ENCODE measurements around the gene CDK5R1.
"Not testable (repeated sequence)": the region's sequence is repeated elsewhere in the genome, so short reads cannot be mapped to it uniquely, and the experiment has no call there.

The CDK5R1 gene

DNA sequence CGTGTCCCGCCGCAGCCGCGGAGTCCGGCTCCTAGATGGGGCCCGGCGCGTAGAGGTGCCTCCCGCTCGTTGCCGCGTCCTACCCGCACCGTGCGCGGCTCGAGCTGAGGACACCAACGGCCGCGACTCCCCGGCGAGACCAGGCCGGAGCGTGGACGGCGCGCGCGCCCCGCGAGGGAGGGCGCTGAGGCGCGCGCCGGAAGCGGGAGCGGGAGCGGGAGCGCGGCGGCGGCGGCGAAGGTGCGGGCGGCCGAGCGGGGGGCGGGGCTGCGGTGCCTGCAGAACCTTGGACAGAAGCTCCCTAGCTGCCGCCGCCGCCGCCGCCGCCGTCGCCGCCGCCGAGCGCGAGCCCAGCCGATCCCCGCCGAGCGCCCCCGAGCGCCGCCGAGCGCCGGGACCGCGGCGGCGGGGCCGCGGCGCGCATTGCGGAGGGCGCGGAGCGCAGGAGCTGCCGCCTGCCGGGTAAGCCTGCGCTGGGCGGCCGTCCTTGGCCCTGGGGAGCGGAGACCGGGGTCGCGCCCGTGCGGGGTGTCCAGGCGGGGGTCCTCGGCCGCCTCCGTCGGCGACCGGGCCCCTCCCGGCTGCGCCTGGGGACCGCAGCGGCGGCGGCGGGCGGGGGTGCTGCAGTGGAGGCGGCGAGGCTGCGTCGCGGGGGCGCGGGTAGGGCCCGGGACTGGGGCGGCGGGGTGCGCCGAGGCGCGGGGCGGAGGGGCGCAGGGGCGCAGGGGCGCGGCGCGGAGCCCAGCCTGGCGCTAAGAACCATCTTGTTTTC is at the start of gene CDK5R1:
CDK5R1 (plus strand) TSS at position 293 of the 772 bp plus-strand sequence. CDS start 628 bp downstream, outside the sequence.
- DNase-seq: peak in 34 of 56 donors; percentile 57 to 87 (median 75)

DNA sequence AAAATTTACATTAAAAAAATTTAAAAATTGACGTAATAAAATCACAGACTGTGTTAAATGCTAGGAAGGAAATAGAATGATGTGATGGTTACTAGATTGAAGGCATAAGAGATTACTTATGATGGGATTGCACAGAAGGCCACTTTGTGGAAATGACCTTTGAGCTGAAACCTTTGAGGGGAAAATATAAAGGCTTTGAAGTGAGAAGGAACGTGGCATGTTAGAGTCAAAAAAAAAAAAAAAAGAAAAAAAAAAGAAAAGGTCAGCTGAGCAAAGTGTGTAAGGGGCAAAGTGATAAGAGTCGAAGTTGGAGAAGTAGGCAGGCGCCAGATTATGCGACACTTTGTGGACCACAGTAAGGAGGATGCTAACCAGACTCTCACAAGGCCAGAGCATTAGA is 46.1 kb upstream of the CDK5R1 start:
- no peak for DNase-seq

DNA sequence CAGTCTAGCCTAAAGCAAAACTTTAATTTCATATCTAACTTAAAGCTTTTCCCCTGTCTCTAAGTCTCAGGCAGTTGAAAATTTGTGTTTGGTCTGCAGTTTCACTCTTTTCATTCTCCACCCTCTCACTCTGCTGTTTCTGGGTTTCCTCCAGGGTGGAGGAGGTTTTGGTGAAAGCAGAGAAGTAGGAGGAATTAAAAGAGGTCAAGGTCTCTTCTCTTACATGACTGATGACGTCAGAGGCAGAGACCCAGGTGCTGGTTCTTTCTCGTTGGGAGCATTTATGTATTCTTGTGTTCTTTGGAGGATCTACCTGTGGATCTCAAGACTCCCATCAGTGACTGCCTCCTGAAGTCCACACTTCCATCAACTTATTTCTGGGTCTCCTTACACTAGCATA is 44.9 kb upstream of the CDK5R1 start:
- no peak for DNase-seq

DNA sequence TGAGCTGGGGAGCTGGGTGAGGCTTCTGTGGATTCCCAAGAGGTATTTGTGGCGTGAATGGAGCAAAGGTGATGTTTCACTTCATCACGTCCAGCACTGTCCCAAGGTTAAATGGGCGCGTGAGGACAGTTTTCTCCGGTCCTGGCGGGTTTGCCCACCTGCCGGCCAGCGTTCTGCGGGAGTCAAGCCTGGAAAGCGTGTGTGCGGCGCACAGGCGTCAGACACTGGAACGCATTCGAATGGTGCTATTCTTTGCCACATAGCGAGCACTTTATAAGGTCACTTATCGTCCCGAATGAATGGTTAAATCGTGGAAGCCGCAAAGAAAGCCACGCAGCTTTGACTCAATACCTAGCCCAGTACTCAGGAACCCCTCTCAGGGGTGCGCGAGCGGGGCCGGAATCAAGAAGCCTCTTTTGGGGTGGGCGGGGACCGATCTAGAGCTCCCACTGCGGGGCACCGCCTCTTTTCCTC is 42.9 kb upstream of the CDK5R1 start:
- no peak for DNase-seq

DNA sequence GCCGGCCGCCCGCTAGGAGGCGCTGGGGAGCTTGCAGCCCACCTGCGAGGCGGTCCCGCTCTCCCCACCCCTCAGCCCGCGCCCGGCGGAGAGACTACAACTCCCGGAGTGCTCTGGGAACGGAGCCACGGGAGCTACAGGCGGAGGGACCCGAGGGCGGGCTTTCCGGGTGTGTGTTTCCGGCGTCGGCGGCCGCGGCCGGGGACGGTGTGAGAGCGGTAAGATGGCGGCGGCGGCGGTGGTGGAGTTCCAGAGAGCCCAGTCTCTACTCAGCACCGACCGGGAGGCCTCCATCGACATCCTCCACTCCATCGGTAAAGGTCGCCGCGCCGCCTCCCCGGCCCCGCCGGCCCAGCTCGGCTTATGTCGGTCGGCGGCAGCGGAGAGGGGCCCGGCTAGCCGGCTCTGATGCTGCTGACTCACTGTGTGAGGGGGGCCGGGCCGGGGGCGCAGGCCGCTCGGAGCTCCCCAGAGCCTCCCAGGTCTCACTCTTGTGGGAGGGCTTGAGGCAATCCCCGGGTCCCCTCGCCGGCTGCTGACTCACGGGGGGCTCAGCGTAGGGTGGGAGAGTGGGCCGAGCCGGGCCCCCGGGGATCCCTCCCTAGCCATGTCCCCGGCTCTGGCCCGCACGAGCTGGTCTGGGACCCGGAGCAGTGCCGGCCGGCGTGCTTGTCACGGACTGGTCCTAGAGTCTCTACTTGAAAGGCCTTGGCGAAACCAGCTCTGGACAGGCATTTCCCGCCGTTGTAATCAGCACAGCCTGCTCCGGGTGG is 42.3 kb upstream of the CDK5R1 start, which contains the start of gene PSMD11:
PSMD11 (plus strand) TSS at position 210 of the 773 bp plus-strand sequence; CDS start at position 224, 14 bp downstream.
- peak; percentile 69 to 97 (median 92) for DNase-seq

DNA sequence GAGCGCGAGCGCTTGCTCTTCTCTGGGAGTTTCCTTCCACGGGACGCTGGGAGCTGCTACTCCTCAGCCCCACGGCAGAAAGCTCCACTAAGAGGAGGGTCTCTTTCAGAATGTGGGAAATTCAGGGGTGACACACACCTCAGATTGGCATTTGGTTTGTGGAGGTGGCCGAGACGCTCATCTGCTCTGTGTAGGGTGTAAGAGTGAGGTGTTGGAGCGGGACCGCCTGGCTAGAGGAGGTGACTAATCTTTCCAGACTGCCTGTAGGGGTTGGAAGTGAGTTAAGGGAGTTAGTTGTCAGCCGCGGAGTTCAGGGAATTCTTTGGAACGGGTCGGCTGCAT is 41.7 kb upstream of the CDK5R1 start:
- DNase-seq: peak in 18 of 56 donors; percentile 6 to 62 (median 35)

DNA sequence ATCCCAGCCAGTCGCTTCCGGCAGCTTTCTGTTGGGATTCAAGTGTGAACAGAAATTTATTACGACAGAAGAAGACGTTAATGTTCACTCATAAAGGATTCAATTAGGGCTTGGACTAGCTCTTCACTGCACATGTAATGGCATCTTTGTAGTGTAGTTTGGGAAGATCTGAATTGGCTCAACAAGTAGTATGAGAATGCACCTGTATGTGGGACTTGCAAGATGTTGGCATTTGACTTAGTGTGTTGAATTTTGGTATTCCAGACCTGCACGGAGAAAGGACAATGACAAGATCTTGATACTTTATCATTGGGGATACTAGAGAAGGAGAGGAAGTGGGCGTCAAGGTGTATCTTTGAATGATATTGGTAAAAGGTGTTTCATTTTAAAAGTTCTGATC is 41.3 kb upstream of the CDK5R1 start:
- no peak for DNase-seq

DNA sequence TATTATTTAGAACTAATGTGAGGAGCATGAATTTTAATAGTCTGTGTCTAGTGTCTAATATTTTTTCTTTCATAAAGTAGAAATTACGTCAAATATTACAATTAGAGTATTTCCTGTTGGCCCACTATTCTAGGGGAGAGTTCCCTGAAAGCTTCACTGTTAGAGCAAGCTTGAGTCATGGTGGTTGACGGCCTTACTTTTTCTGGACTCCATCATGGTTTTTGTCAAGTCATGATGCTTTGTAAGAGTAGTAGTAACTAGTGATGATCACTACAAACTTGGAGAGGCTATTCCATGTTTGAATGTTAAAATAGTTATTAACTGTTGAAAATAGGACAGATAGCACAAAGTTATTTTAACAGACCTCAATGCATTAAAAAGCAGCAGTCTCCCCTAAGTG is 40.8 kb upstream of the CDK5R1 start:
- DNase-seq: no peak

DNA sequence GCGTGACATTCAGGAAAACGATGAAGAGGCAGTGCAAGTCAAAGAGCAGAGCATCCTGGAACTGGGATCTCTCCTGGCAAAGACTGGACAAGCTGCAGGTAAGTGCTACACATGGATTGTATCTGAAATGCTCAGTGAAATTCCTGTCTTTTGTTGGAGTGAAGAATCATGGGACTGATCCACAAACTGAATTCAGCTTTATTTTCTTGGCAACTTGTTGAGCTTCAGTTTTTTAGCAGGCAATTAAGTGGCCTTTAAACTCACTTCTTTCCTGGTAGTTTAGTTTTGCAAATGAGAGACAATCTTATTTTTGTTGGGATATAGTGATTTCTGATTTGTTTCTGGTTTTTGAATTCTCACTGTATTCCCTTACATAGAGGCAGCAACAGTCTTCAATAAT is 39.8 kb upstream of the CDK5R1 start:
- no peak for DNase-seq

DNA sequence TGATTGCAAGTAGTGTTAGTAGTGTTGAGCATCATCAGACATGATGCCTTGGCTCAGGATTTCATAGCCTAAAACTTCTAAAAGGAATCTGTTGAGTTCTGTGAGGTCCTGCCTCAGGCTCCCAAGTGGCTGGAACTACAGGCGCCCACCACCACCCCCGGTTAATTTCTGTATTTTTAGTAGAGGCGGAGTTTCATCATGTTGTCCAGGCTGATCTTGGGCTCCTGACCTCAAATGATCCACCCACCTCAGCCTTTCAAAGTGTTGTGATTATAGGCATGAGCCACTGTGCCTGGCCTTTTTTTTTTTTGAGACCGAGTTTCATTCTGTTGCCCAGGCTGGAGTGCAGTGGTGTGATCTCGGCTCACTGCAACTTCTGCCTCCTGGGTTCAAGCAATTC is 36.8 kb upstream of the CDK5R1 start:
- DNase-seq: no peak

DNA sequence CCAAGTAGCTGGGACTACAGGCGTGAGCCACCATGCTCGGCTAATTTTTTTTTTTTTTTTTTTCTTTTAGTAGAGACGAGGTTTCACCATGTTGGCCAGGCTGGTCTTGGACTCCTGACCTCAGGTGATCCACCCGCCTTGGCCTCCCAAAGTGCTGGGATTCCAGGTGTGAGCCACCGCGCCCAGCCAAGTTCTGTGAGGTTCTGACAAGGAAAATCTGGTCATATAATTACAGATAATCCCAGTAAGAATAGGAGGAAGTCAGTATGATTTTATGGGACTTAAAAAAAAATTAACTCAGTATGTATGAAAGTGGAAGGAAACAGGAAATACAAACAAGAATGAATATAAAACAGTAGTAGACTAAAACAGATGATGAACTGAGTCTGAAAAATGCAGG is 36.4 kb upstream of the CDK5R1 start:
- not testable (repeated sequence) for DNase-seq

DNA sequence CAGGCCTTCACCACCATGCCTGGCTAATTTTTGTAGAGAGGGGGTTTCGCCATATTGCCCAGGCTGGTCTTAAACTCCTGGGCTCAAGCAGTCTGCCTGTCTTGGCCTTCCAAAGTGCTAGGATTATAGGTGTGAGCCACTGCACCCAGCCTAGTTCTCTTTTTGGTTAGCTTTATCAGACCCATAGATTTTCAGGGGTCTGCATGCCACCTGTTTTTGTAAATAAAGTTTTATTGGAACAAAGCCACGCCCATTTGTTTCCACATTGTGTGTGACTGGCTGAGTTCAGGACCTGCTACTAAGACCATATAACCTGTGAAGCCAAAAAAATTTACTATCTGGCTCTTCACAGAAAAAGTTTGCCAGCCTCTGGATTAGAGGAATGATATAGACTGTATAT is 34.9 kb upstream of the CDK5R1 start:
- no peak for DNase-seq

DNA sequence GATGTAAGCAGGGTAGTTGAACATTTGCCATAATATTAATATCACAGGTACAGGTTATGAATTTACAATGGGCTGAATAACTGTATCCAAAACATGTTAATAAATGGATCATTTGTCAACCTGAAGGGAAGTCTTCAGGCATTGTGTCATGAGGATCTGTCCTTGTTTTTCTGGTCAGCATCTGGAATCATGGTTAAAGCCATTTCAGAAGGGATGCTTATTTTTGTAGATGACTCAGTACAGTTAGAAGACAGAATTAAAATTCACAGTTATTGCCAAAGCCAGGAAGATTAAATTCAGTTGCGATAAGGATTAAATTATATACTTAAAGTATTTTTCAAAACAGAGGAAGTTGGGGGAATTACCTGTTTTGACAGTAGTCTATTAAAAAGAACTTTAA is 34.5 kb upstream of the CDK5R1 start:
- no peak for DNase-seq

DNA sequence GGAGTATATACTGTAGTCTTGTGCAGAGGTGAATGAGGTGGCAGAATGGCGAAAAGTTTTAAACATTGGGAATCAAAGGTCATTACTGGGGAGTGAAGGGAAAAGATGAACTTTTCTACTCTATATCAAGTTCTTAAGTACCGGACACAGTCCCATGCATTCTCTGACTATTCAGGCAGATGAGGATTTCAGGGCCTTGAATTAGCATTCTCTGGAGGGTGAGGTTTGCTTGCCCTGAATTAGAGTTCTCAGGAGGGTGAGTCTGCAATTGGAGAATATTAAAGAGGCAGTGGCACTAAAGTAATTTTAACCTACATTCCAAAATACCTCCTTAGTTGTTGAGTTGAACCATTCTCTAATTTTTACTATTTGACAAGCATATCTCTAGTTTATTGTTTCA is 33.4 kb upstream of the CDK5R1 start:
- no peak for DNase-seq

DNA sequence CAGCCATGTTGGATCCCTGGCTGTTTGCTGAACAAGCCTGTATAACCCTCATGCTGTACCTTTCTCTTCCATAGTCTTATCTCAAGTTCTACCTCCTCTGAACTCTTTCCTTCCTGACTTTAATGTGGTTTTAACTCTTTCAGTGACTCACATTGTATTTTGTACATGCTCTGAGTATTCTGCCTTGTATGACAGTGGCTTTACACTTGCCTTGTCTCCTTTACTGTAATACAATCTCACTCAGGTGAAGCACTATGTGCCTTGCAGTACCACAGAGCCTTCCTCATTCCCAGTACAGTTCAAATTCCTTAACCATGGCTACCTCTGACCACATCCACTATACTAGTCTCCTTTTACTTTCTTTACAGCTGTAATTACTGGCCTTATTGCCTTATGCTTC is 28.4 kb upstream of the CDK5R1 start:
- no peak for DNase-seq

DNA sequence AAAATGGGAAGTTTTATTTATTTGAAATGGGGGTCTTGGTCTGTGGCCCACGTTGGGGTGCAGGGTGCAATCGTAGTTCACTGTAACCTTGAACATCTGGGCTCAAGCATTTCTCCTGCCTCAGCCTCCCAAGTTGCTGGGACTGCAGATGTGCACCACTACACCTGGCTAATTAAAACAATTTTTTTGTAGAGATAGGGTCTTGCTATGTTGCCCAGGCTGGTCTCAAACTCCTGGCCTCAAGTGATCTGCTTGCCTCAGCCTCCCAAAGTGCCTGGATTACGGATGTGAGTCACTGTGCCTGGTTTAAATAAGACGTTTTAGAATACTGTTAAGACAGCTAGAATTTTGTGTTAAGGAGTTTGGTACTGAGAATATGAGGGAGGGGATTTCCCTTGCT is 26.7 kb upstream of the CDK5R1 start:
- DNase-seq: no peak

DNA sequence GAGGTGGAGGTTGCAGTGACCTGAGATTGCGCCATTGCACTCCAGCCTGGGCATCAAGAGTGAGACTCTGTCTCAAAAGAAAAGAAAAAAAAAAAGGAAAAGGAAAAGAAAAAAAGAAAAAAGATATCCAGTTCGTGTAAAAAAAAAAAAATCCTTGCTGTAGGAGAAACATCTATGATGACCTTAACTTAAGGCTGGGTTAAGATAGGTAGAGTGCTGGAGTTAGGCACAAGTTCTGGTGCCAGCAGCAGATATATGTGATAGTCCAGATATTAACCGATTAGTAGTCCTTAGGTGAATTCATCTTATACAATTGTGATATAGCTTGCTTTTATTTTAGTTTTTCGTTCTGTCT is 25.3 kb upstream of the CDK5R1 start:
- DNase-seq: no peak

DNA sequence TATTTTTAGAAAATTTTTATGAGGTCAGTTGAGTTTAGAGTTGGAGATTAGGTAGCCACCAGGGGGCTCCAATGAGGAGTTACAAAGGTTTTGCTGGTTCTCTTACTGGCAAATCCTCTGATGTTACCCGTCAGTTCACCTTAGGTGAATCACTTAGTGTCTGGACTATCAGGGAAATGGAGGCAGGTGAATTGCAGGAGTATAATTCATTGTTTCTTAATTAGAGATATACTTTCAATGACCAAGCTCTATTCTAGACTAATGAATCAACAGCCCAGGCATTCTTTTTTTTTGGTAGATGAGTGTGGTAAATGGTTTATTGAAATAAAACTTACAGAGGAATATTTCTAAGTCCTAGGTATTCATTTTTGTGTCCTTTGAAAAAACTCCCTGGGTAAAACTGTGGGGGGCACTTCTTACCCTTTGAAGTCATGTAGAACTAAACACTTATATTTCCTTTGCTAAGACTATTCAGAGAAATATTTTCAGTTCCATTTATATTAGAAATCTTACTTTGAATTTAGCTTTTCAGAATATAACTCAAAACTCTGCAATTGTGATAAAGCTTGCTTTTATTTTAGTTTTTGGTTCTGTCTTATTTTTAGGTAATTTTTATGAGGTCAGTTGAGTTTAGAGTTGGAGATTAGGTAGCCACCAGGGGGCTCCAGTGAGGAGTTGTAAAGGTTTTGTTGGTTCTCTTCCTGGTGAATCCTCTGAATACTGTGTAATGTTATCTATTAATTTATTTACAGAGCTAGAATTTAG is 24.8 kb upstream of the CDK5R1 start:
- peak in 11 of 56 donors; percentile 2 to 58 (median 14) for DNase-seq

DNA sequence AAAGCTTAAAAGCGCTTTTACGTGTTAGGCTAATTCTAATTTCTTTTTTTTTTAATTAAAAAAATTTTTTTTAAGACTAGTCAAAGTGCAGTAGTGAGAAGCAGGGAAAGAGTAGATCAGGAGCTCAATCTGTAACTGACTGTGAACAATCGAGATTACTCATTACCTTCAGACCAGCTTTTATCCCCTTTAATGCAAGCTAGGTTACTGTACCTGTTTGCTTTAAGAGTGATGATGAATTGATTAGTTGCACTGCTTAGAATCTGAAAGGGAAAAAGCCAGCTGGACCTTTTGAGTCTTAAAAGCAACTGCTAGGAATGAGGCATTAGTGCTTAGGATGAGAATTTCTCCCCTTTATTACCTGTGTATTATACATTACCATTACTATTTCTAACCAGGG is 23.5 kb upstream of the CDK5R1 start:
- no peak for DNase-seq

DNA sequence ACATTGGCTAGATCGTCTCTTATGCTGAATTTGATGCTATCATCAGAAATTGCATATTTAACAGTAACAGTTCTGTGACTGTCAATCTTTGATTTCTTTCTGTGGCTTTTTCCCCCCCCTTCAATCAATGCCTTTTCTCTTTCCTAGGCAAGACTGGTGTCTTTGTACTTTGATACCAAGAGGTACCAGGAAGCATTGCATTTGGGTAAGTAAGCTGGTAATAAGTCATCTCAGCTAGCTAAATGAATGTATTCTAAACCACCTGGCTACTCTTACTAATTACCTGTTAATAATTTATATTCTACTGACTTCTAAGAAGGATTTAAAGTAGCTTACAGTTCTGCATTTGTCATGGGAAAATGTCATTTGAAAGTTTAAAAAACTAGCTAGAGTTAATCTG is 22.4 kb upstream of the CDK5R1 start:
- DNase-seq: no peak

DNA sequence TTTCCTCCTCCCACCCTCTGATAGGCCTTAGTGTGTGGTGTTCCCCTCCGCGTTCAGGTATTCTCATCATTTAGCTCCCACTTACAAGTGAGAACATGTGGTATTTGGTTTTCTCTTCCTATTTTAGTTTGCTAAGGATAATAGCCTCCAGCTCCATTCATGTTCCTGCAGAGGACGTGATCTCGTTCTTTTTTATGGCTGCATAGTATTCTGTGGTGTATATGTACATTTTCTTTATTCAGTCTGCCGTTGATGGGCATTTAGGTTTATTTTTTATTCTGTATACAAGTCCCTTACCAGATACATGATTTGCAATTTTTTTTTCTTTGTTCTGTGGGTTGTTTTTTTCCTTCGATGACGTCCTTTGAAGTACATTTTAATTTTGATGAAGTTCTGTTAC is 18.8 kb upstream of the CDK5R1 start:
- no peak for DNase-seq
